ENCODE measurements around the gene ZDHHC24.

ZDHHC24 gene

DNA sequence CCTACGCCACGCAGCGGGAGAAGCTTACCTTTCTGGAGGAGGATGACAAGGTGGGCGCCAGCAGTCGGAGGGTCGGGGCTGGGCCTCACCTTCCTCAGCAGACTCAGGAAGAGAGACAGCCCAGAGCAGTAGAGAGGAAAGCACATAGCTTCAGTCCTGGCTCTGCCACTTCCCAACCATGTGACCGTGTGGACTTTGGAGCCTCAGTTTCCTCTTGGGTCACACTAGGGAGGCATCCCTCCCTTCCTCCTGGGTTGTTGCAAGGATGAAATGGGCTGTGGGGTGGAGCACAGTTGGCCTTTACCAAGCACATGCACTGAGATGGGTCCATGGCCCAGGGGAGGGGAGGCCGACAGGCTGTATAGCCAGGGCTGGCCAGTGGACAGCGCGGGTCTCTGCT lies 52.7 kb downstream of the ZDHHC24 start:
- no peak for DNase-seq

- no peak for DNase-seq
These were observed 53.5 kb downstream of the ZDHHC24 start for GRCh38 chr11:66492161-66492865.

DNA sequence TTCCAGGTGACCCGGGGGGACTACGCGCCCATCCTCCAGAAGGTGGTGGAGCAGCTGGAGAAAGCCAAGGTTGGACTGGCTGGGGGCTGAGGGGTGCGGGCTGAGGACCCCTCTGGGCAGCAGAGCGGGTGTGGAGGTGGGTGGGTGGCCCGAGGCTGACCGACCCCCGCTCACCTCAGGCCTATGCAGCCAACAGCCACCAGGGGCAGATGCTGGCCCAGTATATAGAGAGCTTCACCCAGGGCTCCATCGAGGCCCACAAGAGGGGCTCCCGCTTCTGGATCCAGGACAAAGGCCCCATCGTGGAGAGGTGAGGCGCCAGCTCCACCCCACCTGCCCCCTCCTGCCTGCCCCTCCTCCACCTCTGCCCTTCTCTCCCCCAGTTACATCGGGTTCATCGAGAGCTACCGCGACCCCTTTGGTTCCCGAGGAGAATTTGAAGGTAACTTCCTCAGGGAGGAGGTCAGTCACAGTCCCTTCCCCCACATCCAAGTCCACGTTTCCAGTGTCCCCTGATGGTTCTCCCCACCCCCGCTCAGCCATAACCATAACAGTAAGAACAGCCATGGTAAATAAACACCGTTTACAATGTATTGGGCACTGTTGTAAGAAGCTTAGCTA lies 54.4 kb downstream of the ZDHHC24 start:
- no peak for DNase-seq

DNA sequence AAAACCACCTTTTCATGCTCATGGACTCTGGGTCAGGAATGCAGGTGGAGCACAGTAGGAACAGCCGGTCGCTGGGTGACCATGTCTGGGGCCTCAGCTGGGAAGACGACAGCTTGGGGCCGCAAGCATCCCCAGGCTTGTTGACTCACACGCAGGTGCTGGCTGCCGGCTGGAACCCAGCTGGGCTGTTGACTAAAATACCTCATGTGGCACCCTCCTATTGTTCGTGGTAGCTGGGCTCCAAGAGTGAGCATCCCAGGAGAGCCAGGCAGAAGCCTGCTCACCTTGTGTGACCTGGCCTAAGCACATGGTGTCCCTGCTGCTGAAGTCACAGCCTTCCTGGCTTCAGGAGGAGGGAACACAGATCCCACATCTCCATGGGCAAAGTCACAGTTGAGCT lies 56.2 kb downstream of the ZDHHC24 start:
- no peak for DNase-seq

DNA sequence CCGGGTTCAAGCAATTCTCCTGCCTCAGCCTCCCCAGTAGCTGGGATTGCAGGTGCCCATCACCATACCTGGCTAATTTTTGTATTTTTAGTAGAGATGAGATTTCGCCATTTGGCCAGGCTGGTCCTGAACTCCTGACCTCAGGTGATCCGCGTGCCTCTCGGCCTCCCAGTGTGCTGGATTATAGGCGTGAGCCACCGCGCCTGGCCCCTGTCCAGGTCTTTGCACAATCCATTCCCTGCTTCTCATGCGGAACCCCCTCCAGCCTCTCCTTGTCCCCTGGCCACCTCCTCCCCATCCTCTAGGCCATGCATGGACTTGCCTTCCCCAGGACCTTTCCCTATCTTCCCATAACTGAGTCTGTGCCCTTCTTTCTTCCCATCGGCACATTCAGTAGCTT lies 56.9 kb downstream of the ZDHHC24 start:
- no peak for DNase-seq

GRCh38 chr11:66484806-66485380 lies 61.0 kb downstream of the ZDHHC24 start:
- no peak for DNase-seq

GRCh38 chr11:66480117-66480938 lies 65.5 kb downstream of the ZDHHC24 start, which contains the start of gene DPP3:
Gene DPP3 (plus strand): TSS chr11:66480434. CDS start chr11:66482201, 1,767 bp downstream.
- peak; percentile 90 for DNase-seq

- DNase-seq: no peak
These were observed 66.3 kb downstream of the ZDHHC24 start for GRCh38 chr11:66479394-66480116.

GRCh38 chr11:66478729-66479393 lies 67.0 kb downstream of the ZDHHC24 start:
- DNase-seq: no peak

GRCh38 chr11:66477263-66478201 lies 68.3 kb downstream of the ZDHHC24 start:
- no peak for DNase-seq

DNA sequence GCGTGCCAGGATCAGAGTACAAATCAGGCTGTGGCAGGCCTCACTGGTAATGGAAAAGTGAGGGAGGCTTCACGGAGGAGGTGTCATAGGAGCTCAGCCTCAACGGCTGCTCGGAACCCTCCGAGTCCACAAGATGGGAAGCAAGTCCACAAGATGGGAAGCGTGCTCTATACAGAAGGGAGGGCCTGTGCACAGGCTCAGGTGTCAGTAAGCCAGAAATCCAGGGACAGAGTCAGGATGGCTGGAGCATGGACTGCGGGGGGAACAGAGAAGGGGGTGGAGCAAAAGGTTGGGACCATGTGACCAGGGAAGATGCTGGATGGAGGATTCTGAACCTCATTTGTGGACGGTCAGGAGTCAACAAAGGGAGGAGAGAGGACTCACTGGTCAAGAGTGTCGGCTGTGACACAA lies 69.0 kb downstream of the ZDHHC24 start:
- DNase-seq: no peak

- no peak for DNase-seq
These were observed 69.5 kb downstream of the ZDHHC24 start for GRCh38 chr11:66476173-66476840.

GRCh38 chr11:66475349-66476172 lies 70.3 kb downstream of the ZDHHC24 start:
- no peak for DNase-seq

- DNase-seq: no peak
These were observed 72.0 kb downstream of the ZDHHC24 start for GRCh38 chr11:66473608-66474515.

- no peak for DNase-seq
These were observed 72.7 kb downstream of the ZDHHC24 start for GRCh38 chr11:66473167-66473566.

DNA sequence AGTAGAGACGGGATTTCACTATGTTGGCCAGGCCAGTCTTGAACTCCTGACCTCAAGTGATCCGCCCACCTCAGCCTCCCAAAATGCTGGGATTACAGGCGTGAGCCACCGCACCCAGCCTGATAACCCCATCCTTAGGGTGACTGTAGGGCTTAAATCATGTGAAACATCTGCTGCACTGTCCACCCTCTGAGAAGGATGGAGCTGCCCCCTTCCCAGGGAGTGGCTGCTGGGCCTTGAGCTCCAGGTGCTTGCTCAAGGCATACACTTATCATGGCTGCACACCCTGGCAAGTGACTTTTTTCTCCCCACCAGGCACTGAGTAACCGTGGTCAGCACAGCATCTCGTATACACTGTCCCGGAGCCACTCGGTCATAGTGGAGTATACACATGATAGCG lies 73.8 kb downstream of the ZDHHC24 start:
- no peak for DNase-seq

- no peak for DNase-seq
These were observed 74.7 kb downstream of the ZDHHC24 start for GRCh38 chr11:66471142-66471541.
